Measurements from ENCODE around the gene ZNF213.

- TF ChIP-seq CTCF (IDR thresholded peaks at IDR 0.05; ENCODE audit: low read length) = no peak
- no peak for TF ChIP-seq EZH2 (IDR thresholded peaks at IDR 0.05; ENCODE audit: borderline replicate concordance, low read length)
These were observed 54.3 kb downstream of the ZNF213 start for GRCh38 chr16:3188925-3189825.

Measured in OCI-LY1 (cell line).